ENCODE measurements around the gene OPN3. TPM values are rescaled to one million over a fixed set of nuclear protein-coding genes. Genes with fewer than 3 reads are reported as not detected.

OPN3 gene
- total RNA-seq, 1 donor from 2014 or later, result 19.9 TPM

DNA sequence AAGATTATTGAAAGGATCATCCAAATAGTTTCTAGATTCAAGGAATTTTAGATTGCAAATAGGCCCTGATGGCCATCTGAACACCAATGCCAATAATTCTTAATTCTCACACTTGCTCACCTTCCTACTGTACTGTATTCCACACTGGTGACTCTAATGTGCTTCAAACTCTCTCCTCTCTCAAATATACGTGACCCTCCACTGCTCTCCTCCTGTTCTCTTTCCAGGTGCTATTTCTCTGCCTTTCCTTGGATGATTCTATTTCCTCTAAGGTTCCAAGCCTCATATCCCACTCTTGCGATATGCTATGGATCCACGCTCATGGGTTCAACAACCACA is 79.4 kb downstream of the OPN3 start:
- Mint-ChIP-seq H3K27ac (no peak overlapping the region), H3K27me3 (peaks cover 7% of the 10 kb centered on the region), H3K36me3 (ENCODE audit: insufficient read depth) (no peaks in the 10 kb centered on the region), H3K4me1 (ENCODE audit: low read depth) (peaks cover 6% of the 10 kb centered on the region), H3K4me3 (ENCODE audit: low read depth) (no peak overlapping the region), H3K9me3 (ENCODE audit: low read depth) (no peaks in the 10 kb centered on the region)
- DNase-seq (ENCODE audit: low spot score, unreplicated experiment), result no peak
- TF ChIP-seq, protein P1, sequence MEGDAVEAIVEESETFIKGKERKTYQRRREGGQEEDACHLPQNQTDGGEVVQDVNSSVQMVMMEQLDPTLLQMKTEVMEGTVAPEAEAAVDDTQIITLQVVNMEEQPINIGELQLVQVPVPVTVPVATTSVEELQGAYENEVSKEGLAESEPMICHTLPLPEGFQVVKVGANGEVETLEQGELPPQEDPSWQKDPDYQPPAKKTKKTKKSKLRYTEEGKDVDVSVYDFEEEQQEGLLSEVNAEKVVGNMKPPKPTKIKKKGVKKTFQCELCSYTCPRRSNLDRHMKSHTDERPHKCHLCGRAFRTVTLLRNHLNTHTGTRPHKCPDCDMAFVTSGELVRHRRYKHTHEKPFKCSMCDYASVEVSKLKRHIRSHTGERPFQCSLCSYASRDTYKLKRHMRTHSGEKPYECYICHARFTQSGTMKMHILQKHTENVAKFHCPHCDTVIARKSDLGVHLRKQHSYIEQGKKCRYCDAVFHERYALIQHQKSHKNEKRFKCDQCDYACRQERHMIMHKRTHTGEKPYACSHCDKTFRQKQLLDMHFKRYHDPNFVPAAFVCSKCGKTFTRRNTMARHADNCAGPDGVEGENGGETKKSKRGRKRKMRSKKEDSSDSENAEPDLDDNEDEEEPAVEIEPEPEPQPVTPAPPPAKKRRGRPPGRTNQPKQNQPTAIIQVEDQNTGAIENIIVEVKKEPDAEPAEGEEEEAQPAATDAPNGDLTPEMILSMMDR (IDR thresholded peaks at IDR 0.05; ENCODE audit: unreplicated experiment), result no peak

DNA sequence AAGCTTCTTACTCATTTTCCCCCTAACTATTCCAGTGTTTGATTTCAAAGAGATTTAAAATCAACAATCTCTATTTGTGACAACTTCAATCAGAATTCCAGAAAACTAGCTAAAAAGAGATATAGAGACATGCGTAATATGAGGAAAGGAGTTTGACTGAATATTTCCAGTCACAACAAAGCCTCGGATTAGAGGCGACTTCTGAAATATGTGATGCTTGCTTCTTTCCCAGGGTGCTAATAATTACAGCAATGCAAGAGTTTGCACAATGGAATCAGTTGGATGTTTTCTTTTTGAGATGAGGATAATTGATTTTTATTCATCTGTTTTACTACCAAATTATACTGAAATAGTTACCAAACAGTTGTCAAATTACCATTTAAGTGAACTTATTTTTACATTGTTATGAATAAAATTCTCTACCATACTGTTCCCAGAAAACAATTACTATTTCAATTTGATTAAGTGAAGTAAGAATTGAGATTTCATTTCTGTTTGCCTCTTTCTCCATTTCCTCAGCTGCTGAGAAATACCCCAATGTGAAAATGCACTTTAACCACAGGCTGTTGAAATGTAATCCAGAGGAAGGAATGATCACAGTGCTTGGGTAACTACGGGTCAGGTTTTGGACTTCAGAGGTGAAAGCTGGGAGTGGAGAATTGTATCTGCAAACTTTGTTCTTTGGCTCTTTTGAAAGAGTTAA is 79.9 kb downstream of the OPN3 start:
- TF ChIP-seq, protein P1 (IDR thresholded peaks at IDR 0.05; ENCODE audit: unreplicated experiment), result no peak
- no peak overlapping the region for H3K27ac Mint-ChIP-seq
- H3K27me3 Mint-ChIP-seq, result peaks cover 7% of the 10 kb centered on the region

DNA sequence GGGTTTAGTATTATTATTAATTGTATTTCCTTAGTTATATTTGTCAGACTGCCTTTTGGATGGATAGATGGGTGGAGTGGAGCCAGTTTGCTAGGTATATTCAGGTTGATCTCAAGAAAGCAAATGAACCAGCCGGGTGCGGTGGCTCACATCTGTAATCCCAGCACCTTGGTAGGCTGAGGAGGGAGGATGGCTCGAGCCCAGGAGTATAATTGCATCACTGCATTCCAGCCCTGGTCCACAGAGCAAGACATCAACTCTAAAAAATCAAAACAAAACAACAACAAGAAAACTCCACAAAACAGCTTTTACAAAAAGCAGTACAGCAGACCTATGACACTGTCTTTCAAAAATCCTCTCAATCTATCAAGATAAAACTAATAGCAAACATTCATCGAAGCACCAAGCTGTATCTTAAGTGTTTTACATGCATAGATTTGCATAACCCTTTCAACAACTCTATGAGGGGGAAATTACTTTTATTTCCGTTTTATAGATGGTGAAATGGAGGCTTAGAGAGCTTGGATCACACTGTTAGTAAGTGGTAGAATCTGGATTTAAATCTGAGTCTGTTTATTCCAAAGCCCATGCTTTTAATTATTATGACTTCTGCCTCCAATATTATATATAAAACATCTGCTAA is 82.5 kb downstream of the OPN3 start:
- H3K9me3 Mint-ChIP-seq (ENCODE audit: low read depth), result peaks cover 2% of the 10 kb centered on the region
- H3K4me1 Mint-ChIP-seq (ENCODE audit: low read depth), result peaks cover 6% of the 10 kb centered on the region
- no peak for DNase-seq (ENCODE audit: low spot score, unreplicated experiment)
- no peaks in the 10 kb centered on the region for H3K36me3 Mint-ChIP-seq (ENCODE audit: insufficient read depth)
- no peak overlapping the region for H3K27ac Mint-ChIP-seq
- TF ChIP-seq, protein P1 (IDR thresholded peaks at IDR 0.05; ENCODE audit: unreplicated experiment), result no peak
- H3K27me3 Mint-ChIP-seq, result peaks cover 7% of the 10 kb centered on the region
- no peak overlapping the region for H3K4me3 Mint-ChIP-seq (ENCODE audit: low read depth)

More for the DNA sequence above, 79.9 kb downstream of the OPN3 start:
- Mint-ChIP-seq H3K4me1 (ENCODE audit: low read depth) (peaks cover 6% of the 10 kb centered on the region), H3K36me3 (ENCODE audit: insufficient read depth) (no peaks in the 10 kb centered on the region), H3K9me3 (ENCODE audit: low read depth) (no peaks in the 10 kb centered on the region), H3K4me3 (ENCODE audit: low read depth) (no peak overlapping the region)
- DNase-seq (ENCODE audit: low spot score, unreplicated experiment), result no peak

DNA sequence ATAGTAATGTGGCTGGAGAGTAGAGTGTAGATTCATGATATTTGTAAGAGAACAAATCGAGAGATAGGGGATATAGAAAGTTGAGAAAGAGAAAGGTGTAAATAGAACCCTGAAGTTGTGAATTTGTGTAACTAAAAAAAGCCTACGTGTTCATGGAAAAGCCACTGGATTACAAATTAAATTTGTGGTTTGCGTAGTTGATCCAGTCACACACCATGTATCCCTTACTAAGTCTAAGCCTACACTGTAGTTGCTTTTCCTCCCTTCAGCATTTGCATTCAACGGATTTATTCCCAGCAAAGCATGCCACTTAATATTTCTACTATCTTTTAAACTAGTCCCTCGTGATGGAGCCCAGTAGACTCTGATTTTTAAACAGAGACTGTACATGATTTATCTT is 83.1 kb downstream of the OPN3 start:
- DNase-seq (ENCODE audit: low spot score, unreplicated experiment), result no peak
- Mint-ChIP-seq H3K9me3 (ENCODE audit: low read depth) (peaks cover 4% of the 10 kb centered on the region), H3K27me3 (peaks cover 7% of the 10 kb centered on the region), H3K27ac (no peak overlapping the region), H3K4me3 (ENCODE audit: low read depth) (no peak overlapping the region), H3K36me3 (ENCODE audit: insufficient read depth) (no peaks in the 10 kb centered on the region), H3K4me1 (ENCODE audit: low read depth) (peaks cover 6% of the 10 kb centered on the region)
- TF ChIP-seq, protein P1 (IDR thresholded peaks at IDR 0.05; ENCODE audit: unreplicated experiment), result no peak

DNA sequence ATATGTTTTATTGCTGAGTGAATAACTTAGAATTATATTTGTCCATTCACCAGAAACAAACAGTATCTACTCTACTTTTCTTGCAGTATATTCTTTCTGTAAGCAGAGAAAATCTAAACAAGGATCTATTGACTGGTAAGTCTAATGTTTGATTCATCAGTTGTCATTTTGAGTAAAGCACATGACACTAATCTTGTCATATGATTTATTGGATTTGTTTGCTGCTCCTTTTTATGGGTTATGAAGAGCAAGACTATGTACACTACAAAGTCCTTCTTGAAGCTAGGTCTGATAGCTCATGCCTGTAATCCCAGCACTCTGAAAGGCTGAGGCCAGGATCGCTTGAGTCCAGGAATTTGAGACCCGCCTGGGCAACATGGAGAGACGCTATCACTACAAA is 84.6 kb downstream of the OPN3 start:
- peaks cover 4% of the 10 kb centered on the region for H3K9me3 Mint-ChIP-seq (ENCODE audit: low read depth)
- no peak overlapping the region for H3K4me3 Mint-ChIP-seq (ENCODE audit: low read depth)
- H3K36me3 Mint-ChIP-seq (ENCODE audit: insufficient read depth), result no peaks in the 10 kb centered on the region
- no peaks in the 10 kb centered on the region for H3K27me3 Mint-ChIP-seq
- no peak overlapping the region for H3K27ac Mint-ChIP-seq
- H3K4me1 Mint-ChIP-seq (ENCODE audit: low read depth), result peaks cover 6% of the 10 kb centered on the region
- TF ChIP-seq, protein P1 (IDR thresholded peaks at IDR 0.05; ENCODE audit: unreplicated experiment), result no peak
- DNase-seq (ENCODE audit: low spot score, unreplicated experiment), result no peak

Measured in progenitor cell of endocrine pancreas (in vitro differentiated cells).